ENCODE measurements around the gene HS6ST2. TPM values are rescaled to one million over a fixed set of nuclear protein-coding genes. Genes with fewer than 3 reads are reported as not detected.

Gene HS6ST2
- polyA plus RNA-seq, 1 of the 3 experiments (the other 2 are of a cell fraction): 0.05 TPM

- TF ChIP-seq PBX3 (IDR thresholded peaks at IDR 0.05): no peak
- TF ChIP-seq, protein P1, sequence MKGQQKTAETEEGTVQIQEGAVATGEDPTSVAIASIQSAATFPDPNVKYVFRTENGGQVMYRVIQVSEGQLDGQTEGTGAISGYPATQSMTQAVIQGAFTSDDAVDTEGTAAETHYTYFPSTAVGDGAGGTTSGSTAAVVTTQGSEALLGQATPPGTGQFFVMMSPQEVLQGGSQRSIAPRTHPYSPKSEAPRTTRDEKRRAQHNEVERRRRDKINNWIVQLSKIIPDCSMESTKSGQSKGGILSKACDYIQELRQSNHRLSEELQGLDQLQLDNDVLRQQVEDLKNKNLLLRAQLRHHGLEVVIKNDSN (IDR thresholded peaks at IDR 0.05; ENCODE audit: borderline replicate concordance, low read depth): no peak
- TF ChIP-seq, protein P2, sequence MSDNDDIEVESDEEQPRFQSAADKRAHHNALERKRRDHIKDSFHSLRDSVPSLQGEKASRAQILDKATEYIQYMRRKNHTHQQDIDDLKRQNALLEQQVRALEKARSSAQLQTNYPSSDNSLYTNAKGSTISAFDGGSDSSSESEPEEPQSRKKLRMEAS (IDR thresholded peaks at IDR 0.05; ENCODE audit: low read depth): no peak
Observed at GRCh38 chrX:132819711-132820264, 138.6 kb downstream of the HS6ST2 start (continued).

DNA sequence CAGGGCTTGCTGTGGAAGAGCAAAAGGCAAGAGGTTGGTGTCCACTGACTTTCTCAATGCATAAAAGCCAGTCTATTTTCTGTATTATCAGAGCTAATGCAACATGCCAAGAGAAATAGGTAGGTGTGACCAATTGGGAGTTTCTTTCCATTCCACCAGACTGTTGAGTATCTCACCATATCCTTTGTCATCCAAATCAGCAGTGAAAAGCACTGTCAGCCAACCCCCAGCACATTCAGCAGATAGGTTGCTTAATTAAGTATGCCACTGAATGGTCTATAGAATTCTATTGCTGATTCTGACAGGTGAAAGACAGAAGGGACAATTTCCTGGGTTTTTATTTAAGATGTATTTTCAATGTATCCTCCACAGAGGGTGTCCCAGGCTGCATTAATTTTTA, 139.8 kb downstream of the HS6ST2 start:
- Histone ChIP-seq H3K27ac (ENCODE audit: low read depth in 2 of 2, low read length in 1 of 2) (no peak overlapping the region), H3K9me2 (no peaks in the 10 kb centered on the region), H3K4me2 (no peak overlapping the region), H3K36me3 (replicated peaks in 1 of 2; ENCODE audit: control insufficient read depth in 1 of 2, insufficient read depth in 2 of 2, low read length in 1 of 2) (no peaks in the 10 kb centered on the region), H4K20me1 (ENCODE audit: insufficient read depth) (no peaks in the 10 kb centered on the region), H3K79me2 (ENCODE audit: insufficient read depth) (no peaks in the 10 kb centered on the region), H3K27me3 (ENCODE audit: insufficient read depth) (no peaks in the 10 kb centered on the region; the same call in 1 of the 2 replicates), H3K4me3 (ENCODE audit: low read depth in 2 of 2, low read length in 1 of 2) (no peak overlapping the region), H2AFZ (ENCODE audit: low read depth) (no peak overlapping the region), H3K9ac (no peak overlapping the region), H3F3A (replicated peaks; ENCODE audit: insufficient read depth) (no peaks in the 10 kb centered on the region), H3K9me3 (no peaks in the 10 kb centered on the region), H3K4me1 (ENCODE audit: control insufficient read depth in 1 of 2, insufficient read depth in 2 of 2, low read depth in 1 of 2, low read length in 1 of 2) (no peaks in the 10 kb centered on the region; a peak in 1 of 4 replicates)
- CTCF ChIA-PET: no interaction called here
- DNase-seq: no peak
- no peak for TF ChIP-seq SIN3A (IDR thresholded peaks at IDR 0.05; ENCODE audit: borderline replicate concordance, low read depth, low read length)
- no peak for TF ChIP-seq TCF12 (IDR thresholded peaks at IDR 0.05)
- TF ChIP-seq FOSL2 (IDR thresholded peaks at IDR 0.05; ENCODE audit: borderline replicate concordance, low read depth): no peak
- TF ChIP-seq NRF1 (IDR thresholded peaks at IDR 0.05; ENCODE audit: low read depth, low read length): no peak
- TF ChIP-seq CHD2 (IDR thresholded peaks at IDR 0.05; ENCODE audit: low read length, partially characterized antibody): no peak
- TF ChIP-seq YY1 (IDR thresholded peaks at IDR 0.05; ENCODE audit: low read depth): no peak
- no peak for TF ChIP-seq MEF2A (IDR thresholded peaks at IDR 0.05; ENCODE audit: borderline replicate concordance, low read depth)
- no peak for TF ChIP-seq POLR2AphosphoS5 (IDR thresholded peaks at IDR 0.05; ENCODE audit: low read depth, low read length)
- TF ChIP-seq RCOR1 (IDR thresholded peaks at IDR 0.05; ENCODE audit: low read length): no peak
- no peak for TF ChIP-seq FOXM1 (IDR thresholded peaks at IDR 0.05; ENCODE audit: low read depth)
- TF ChIP-seq RAD21 (IDR thresholded peaks at IDR 0.05; ENCODE audit: low read length): no peak
- TF ChIP-seq, protein P2 (IDR thresholded peaks at IDR 0.05; ENCODE audit: low read depth): no peak
- TF ChIP-seq RXRA (IDR thresholded peaks at IDR 0.05; ENCODE audit: borderline replicate concordance, low read depth): no peak
- no peak for TF ChIP-seq RFX5 (IDR thresholded peaks at IDR 0.05; ENCODE audit: low read length)
- TF ChIP-seq, protein P3, sequence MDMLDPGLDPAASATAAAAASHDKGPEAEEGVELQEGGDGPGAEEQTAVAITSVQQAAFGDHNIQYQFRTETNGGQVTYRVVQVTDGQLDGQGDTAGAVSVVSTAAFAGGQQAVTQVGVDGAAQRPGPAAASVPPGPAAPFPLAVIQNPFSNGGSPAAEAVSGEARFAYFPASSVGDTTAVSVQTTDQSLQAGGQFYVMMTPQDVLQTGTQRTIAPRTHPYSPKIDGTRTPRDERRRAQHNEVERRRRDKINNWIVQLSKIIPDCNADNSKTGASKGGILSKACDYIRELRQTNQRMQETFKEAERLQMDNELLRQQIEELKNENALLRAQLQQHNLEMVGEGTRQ (IDR thresholded peaks at IDR 0.05; ENCODE audit: borderline replicate concordance, low read depth, low read length): no peak
- no peak for TF ChIP-seq TAF1 (IDR thresholded peaks at IDR 0.05; ENCODE audit: borderline replicate concordance, low read depth, low read length)
- TF ChIP-seq, protein P4, sequence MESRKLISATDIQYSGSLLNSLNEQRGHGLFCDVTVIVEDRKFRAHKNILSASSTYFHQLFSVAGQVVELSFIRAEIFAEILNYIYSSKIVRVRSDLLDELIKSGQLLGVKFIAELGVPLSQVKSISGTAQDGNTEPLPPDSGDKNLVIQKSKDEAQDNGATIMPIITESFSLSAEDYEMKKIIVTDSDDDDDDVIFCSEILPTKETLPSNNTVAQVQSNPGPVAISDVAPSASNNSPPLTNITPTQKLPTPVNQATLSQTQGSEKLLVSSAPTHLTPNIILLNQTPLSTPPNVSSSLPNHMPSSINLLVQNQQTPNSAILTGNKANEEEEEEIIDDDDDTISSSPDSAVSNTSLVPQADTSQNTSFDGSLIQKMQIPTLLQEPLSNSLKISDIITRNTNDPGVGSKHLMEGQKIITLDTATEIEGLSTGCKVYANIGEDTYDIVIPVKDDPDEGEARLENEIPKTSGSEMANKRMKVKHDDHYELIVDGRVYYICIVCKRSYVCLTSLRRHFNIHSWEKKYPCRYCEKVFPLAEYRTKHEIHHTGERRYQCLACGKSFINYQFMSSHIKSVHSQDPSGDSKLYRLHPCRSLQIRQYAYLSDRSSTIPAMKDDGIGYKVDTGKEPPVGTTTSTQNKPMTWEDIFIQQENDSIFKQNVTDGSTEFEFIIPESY (IDR thresholded peaks at IDR 0.05; ENCODE audit: borderline replicate concordance, low read depth): no peak
- TF ChIP-seq TEAD4 (IDR thresholded peaks at IDR 0.05; ENCODE audit: borderline replicate concordance, insufficient read depth): no peak
- TF ChIP-seq NFIC (IDR thresholded peaks at IDR 0.05; ENCODE audit: borderline replicate concordance): no peak
- POLR2A ChIA-PET: no interaction called here

Data from SK-N-SH (cell line).